ENCODE measurements around the gene APOBEC3A.
"Not testable (repeated sequence)": the region's sequence is repeated elsewhere in the genome, so short reads cannot be mapped to it uniquely, and the experiment has no call there.

The APOBEC3A gene

DNA sequence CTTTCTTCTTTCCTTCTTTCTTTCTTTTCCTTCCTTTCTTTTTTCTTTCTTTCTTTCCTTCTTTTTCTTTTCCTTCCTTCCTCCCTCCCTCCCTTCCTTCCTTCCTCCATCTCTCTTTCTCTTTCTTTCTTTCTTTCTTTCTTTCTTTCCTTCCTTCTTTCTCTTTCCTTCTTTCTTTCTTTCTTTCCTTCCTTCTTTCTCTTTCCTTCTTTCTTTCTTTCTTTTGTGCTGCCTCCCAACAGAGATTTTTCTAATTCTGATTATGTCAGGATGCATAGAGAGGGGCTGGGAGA lies 1.2 kb downstream of the APOBEC3A start:
- DNase-seq (ENCODE audit: low read depth in 2 of 2) = not testable (repeated sequence)

DNA sequence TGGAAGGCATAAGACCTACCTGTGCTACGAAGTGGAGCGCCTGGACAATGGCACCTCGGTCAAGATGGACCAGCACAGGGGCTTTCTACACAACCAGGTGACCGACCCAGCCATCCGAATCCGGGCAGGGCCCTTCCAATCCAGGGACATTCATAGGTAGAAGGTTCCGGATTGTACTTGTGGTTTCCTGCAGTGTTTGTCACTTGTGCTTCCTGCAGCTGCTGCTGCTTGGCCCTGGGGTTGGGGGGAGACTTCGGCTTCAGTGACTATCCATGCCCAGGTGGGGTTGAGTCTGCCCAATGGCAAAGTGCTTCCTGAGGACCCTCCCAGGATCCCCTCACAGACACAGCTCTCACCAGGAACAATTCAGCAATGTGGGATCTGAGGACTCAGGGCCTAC lies 2.2 kb downstream of the APOBEC3A start:
- no peak for DNase-seq (ENCODE audit: low read depth in 2 of 2)

DNA sequence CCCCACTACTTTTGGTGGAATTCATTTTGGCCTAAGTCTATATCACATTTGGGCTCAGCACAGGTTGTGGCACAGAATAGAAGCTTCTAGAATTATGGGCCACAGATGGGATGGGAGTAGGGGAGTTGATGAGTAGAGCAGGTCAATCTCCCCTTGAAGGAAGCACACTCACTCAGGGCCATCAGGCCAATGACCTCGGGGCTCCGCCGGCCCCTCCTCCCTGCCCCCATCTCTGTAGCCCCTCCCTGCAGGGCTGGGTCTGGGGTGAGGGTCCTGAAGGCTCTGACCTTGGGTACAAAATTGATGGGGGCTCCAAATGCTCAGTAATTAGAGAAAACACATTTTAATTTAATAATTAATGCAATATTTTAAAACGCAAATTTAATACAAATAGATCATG lies 3.3 kb downstream of the APOBEC3A start:
- DNase-seq (ENCODE audit: low read depth in 2 of 2) = not testable (repeated sequence)

DNA sequence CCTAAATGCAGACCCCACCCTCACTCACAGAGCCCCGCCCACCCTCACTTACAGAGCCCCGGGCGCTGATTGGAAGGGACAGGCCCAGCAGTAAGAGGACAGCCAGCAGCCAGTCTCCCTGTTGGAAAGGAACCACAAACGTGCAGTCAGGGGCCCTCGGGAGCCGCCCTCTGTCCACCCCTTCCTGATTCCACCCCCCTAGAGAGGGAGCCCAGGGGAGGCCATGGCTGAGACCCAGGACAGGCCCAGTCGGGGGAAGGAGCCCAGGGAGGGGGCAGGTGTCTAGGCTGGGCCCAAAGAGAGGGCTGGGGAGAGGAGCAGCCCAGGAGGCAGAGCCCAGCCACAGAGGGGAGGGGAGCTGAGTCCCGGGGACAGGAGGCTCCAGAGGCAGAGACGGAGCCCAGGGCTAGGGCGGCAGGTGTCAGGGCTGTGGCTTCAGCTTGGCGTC lies 5.9 kb downstream of the APOBEC3A start:
- not testable (repeated sequence) for DNase-seq (ENCODE audit: low read depth in 2 of 2)

DNA sequence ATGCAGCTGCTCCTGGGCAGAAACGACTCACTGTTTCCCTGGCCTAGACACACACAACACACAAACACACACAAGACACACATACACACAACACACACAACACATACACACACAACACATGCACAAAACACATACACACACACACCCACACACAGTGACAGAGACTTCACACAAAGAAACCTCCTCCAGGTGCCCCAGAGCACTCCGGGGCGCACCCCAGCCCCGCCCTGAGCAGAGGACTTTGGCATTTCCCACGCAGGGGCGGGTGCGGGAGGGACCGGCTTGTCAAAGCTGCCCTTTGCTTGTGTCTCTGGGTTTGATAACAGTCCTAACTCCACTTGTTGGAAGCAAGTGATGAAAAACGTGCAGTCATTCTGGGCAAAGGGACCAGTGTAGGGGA lies 6.5 kb downstream of the APOBEC3A start:
- DNase-seq (ENCODE audit: low read depth in 2 of 2) = no peak

DNA sequence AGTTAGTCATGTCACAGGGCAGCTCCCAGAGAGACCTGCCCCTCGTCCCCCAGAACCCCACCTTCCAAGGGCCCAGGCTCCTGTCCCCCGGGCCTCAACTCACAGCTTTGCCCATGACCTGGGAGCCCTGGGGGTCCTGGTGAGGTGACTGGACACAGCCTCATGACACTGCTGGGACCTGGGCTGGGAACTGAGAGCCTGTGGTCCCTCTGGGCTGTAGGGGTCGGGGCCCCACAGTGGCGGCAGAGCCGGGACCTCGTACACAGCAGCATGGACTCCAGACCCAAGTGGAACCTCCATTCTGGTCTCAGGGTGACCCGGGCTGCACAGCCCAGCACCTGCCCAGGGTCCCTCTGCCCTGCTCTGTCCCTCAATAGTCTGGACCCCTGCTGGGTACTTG lies 6.9 kb downstream of the APOBEC3A start:
- DNase-seq (ENCODE audit: low read depth in 2 of 2) = no peak

DNA sequence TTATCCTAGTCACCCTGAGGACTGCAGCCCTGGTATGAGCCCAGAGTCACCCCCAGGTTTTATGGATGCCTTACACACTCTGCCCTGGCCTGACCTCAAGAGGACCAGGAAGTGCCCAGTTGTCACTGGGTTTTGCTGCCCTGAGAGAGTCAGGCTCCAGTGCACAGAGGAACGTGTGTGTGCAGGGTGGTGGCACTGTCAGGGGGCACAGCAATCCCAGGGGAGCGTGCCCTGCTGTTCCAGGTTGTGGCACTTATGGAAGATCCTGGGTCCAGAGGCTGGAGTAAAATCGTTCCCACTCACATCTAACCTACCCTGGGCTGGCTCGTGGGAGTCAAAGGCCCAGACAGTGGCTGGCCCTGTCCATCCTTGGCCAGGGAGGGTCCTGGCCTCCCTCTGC lies 7.6 kb downstream of the APOBEC3A start:
- no peak for DNase-seq (ENCODE audit: low read depth in 2 of 2)

DNA sequence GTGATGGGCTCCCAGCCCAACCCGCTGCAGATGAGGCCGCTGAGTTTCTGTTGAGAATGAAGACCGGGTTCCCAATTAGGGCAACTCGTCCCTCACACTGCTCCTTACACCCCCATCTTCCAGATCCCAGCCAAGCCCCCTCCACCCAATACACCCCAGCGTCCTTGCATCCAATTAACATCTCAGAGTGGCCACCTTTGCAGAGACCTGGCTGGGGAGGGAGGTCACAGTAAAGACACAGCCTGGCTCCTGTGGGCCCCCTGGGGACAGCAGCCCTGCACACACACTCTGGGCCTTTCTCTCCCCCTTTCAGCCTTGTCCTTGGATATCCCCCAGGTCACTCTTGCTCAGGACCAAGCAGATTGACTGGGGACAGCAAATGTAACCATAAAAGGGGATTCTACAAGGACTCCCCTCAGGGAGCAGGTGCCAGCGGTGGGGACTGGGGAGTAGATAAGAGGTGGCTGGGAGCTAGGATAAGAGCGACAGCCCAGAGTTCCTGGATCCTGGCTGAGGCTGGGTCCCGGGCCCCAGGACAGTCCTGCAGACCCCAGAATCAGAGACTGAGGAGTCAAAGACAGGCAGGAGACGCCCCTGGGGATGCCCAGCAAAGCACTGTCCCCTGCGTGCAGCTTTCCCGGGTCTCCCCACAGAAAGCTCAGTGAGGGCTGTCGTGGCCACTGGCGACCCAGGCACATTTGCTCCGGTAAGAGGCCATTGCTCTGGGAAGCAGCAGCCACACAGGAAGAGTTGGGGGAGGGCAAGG lies 8.4 kb downstream of the APOBEC3A start:
- no peak for DNase-seq (ENCODE audit: low read depth in 2 of 2)

DNA sequence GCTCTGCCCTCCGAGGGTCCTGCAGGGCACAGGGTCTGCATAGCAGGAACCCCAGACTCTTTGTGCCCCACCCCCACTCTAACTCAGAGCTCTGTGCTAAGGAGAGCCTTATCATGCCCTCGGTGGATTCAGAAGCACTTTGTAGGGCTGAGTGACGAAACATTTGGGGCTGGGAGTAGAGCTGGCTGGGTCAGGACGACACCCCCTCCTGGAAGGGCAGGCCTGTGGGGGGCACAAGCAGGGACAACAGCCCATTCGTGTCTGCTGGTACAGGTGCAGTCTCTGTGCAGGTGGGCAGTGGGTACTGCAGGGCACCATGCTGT lies 8.9 kb downstream of the APOBEC3A start:
- DNase-seq (ENCODE audit: low read depth in 2 of 2) = no peak

DNA sequence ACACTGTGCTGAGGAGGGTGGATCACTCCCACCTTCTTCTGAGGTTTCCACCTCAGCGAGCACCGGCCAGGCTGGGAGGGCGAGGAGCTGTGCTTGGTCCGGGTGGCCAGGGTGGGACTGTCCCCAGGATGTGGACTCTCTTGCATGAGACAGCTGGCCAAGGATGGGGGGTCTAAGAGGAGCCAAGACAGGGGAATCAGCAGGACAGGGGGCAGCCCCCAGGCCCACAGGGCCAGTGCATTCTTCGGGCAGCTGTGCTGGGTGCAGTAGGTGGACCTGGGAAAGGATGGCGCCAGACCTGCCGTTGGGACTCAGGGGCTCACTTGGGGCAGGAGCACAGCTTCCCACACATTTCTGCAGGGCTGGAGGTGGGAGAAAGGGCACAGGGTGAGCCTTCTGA lies 9.5 kb downstream of the APOBEC3A start:
- no peak for DNase-seq (ENCODE audit: low read depth in 2 of 2)

DNA sequence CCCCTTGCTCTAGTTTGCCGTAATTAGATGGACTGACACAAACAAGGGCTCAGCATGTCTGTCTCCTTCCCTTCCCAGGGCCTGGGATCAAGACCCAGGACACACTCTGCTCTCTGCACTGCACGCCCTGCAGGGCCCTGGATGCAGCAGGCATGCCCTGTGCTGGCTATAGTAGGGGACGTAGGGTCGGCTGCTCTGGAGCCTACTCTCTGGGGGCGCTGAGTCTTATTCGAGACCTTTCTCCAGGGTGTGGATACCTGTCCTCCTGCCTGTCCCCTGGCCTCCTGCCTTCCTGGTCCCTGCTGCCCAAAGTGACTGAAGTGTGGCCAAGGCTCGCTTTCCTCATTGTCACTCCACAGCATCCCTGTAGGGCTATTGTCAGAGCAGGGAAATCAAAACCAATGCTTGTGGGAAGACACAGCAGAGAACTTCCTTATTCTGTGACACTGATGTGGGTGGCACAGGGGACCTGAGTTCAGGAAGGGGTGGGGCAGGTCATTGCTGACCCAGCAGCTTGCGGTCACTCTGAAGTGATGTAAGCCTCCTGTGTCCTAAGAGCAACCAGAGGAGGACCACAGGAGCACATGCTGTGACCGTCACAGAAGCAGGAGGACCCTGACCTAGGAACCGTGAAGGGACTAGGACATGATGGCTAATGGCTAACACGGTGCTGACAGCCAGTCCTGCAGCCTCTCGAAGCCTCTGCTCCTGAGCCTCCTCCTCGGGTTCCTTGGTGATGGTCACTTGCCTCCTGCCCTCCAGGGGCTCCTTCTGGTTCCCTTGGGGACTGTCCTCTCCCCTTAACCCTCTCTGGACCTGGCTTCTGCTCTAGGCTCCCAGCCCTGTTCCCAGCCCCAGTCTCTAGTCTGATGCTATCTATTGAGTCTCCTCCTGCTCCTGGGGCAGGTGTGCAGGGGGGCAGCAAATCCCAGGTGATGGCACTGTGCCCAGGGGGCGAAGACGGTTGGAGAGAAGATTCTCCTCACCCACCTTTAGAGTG lies 10.3 kb downstream of the APOBEC3A start:
- no peak for DNase-seq (ENCODE audit: low read depth in 2 of 2)

DNA sequence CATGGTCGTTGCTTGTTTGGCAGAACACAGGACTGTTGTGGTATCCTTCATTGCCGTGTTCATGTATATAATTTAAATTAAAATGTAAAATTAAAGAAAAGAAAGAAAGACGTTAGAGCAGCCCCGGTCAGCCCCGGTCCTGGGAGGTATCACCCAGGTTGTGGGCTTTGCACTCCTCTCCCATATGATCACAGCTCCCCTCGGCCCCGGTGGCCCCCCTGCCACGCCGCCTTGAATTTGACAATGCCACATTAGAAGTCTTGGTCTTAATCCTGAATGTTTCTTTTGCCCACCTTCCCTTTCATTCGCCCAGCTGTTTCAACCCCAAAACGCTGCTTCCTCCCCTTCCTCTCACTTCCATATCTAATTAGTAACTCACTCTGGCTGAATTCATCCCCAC lies 11.4 kb downstream of the APOBEC3A start:
- no peak for DNase-seq (ENCODE audit: low read depth in 2 of 2)

DNA sequence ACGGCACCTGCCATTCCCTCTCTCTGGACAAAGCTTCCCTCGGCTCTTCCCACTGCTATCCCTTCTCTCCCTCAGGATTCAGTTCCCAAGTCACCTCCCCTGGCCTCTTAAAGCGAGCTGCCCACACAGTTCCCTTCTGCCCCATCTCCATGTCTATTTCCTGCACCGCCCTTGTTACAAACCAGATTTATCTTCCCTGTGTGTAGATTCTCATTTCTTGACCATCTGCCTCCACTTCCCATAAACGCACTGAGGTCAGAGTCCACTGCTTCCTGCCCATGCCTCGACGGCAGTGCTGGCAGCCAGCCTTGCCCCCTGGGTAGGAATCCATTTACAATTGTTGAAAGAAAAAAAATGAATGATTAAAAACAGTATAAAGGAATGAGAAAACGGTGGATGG lies 13.1 kb downstream of the APOBEC3A start:
- DNase-seq (ENCODE audit: low read depth in 2 of 2) = no peak

DNA sequence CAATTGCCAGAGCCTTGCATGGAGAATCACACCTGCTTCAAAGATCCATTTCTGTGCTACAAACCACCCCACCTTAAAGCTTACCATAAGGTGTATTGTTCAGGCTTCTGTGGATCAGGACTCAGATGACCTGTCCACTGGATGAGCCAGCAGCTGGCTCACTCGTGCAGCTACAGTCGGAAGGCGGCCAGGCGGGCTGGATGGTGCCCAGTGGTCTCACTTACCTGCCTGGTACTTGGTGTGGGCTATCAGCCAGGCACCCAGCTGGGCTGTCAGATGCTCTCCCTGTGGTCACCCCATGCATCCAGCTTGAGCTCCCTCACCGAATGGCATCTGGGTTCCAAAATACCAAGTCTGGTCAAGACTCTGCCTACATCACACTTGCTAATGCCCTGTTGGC lies 13.8 kb downstream of the APOBEC3A start:
- DNase-seq (ENCODE audit: low read depth in 2 of 2) = no peak

DNA sequence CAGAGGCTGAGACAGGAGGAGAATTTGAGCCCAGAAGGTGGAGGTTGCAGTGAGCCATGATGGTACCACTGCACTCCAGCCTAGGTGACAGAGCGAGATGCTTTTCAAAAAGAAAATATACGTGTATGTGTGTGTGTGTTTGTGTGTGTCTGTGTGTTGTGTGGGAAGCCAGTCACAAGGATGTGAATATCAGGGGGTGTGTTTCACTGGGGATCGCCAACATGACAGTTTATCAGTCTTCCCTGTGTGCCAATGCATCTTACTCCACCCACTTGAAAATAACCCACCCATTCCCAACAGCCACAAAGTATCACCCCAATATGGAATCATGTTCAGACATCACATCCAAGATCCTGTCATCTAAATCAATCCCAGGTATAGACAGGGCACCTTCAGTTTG lies 14.4 kb downstream of the APOBEC3A start:
- no peak for DNase-seq (ENCODE audit: low read depth in 2 of 2)

DNA sequence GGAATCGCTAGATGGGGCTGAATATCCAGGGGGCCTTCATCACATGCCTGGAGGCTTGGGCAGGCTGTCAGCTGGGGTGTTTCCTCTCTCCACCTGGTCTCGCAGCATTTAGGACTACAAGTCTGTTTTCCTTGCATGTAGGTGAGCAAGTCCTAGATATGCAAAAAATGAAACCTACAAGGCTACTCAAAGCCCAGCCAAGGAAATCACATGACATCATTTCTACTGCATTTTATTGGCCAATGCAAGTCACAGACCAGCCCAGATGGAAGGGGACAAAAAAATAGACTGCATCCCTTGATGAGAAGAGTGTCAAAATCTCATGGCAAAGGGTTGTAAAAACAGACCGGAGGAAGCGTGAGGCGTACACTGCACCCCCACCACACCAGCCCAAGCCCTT lies 15.1 kb downstream of the APOBEC3A start:
- DNase-seq (ENCODE audit: low read depth in 2 of 2) = no peak

DNA sequence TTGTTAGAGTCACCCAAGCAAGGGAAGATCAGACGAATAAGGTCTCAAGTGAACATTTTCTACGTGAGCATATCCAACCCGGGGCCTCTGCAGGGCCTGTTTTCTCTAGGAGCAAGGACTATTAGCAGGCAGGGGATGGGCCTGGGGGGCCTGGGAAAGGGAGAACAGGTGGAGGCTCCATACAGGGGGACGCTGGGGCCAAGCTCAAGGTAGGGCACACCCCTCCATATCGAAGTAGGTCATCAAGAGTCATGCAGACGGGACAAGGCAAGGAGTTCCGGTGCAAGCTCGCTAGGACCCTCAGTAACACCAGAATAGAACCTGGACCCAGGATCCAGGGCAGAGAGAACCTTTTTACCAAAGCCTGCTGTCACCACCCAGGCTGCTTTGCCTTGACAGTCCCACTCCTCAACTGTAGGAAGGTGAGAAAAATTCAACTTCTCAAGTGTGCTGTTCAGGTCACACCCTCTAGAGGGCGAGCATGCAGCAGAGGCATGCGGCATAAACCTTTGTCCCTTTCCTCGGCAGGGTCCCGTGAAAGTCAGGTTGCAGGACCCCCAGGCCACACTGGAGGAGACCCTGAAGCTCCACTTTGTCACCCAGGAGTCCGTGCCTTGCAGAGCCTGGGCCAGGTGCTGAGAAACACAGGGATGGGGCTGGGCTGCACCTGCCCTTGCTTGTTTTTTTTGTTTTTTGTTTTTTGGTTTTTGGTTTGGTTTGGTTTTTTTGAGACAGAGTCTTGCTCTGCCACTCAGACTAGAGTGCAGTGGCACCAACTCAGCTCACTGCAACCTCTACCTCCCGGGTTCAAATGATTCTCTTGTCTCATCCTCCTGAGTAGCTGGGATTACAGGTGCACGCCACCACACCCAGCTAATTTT lies 16.1 kb downstream of the APOBEC3A start:
- no peak for DNase-seq (ENCODE audit: low read depth in 2 of 2)

DNA sequence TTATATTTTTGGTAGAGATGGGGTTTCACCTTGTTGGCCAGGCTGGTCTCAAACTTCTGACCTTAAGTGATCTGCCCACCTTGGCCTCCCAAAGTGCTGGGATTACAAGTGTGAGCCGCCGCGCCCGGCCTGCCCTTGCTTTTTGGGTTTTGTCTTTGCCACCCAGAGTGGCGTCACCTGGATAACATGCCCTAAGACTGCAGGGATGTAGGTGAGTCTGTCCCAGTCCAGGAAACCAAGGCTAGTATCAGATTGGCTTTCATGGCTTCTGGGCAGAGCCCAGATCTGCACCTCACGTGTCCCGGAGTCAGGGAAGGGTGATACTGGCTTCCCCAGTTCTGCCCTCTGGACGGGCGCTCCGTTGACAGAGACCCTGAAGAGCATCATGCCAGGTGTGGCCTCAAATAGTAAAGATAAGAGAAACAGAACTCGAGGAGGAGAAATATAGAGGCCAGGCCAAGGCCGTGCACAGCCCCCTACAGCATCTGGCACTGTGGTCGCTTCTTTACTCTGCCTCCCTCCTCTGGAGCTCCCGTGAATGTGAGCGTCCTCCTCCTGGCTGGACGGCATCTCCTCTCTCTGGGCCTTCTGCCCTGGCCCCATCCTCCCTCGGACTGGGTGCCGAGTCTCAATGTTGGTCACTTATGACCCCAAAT lies 16.9 kb downstream of the APOBEC3A start:
- no peak for DNase-seq (ENCODE audit: low read depth in 2 of 2)

DNA sequence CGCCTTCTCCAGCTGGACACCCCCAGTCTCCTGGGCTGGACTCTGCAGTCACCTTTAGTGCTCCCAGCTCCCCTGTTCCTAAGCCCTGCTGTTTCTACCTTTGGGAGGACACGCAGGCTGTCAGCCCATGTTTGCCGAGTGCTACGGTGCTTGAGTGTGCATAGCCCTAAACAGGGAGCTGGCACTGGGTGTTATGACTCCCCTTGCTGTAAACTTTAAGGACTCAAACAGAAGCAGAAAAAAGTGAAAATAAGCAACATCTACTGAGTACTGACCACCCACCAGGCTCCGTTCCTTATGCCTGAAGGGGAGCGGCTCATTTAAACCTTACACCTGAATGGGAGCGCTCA lies 17.4 kb downstream of the APOBEC3A start:
- no peak for DNase-seq (ENCODE audit: low read depth in 2 of 2)

DNA sequence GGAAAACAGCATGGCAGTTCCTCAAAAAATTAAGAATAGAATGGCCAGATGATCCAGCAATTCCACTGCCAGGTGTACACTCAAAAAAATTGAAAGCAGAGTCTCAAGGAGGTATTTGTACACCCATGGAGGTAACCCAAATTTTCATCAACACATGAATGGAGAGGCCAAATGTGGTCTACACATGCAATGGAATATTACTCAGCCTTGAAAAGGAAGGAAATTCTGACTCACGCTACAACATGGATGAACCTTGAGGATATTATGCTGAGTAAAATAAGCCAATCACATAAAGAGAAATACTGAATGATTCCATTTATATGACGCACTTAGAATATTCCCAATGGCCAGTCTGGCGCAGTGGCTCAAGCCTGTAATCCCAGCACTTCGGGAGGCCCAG lies 19.9 kb downstream of the APOBEC3A start:
- not testable (repeated sequence) for DNase-seq (ENCODE audit: low read depth in 2 of 2)

DNA sequence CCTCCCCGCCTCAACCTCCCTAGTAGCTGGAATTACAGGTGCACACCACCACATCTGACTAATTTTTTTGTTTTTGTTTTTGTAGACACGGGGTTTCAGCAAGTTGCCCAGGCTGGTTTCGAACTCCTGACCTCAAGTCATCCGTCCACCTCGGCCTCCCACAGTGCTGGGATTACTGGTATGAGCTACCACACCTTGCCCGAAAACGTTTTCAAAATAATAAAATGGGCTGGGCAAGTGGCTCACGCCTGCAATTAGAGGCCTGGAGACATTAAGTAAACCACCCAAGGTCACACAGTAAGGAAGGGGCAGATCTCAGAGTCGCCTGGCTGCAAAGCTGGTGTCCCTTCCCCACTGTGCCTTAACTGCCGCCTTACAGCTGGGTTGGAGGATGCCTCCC lies 23.2 kb downstream of the APOBEC3A start:
- not testable (repeated sequence) for DNase-seq (ENCODE audit: low read depth in 2 of 2)
